Measurements from ENCODE around the gene XPNPEP2.

The XPNPEP2 gene

DNA sequence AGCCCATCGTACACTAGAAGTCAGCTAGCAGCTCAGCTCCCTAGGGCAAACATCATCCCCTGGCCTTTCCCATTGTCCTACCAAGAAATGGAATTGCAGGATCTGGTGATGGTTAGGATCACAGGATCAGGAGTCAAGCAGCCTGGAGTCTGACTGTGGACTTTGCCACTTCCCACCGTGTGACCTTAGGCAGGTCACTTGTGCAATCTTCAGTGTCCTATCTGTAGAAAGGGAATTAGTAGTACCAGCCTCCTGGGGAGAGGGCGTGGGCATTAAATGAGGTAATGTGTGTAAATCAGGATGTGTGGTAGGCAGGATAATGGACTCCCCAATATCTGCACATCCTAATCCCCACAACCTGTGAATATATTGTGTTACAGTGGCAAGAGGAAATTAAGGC lies 45.4 kb upstream of the XPNPEP2 start:
- no peak for ATAC-seq (ENCODE audit: insufficient read depth, low read depth)
- Histone ChIP-seq H3K4me3 (ENCODE audit: low read depth in 1 of 2, low read length in 2 of 2) (no peak overlapping the region), H3K36me3 (ENCODE audit: insufficient read depth, low read length) (no peaks in the 10 kb centered on the region), H3K9ac (ENCODE audit: low read depth, low read length) (no peak overlapping the region), H3K27ac (ENCODE audit: low read length) (no peak overlapping the region), H2AFZ (ENCODE audit: low read depth, low read length) (no peak overlapping the region), H4K20me1 (ENCODE audit: insufficient read depth, low read length) (no peaks in the 10 kb centered on the region), H3K9me3 (ENCODE audit: insufficient read depth, low read length, severe bottlenecking) (no peaks in the 10 kb centered on the region), H3K27me3 (ENCODE audit: insufficient read depth, low read length, poor library complexity) (no peaks in the 10 kb centered on the region), H3K79me2 (ENCODE audit: insufficient read depth, low read length) (no peaks in the 10 kb centered on the region), H3K4me1 (ENCODE audit: insufficient read depth, low read length) (peaks cover 8% of the 10 kb centered on the region), H3K4me2 (ENCODE audit: insufficient read depth, low read length) (no peak overlapping the region)
- TF ChIP-seq EZH2 (IDR thresholded peaks at IDR 0.05; ENCODE audit: borderline replicate concordance, low read depth, low read length, severe bottlenecking), result no peak
- TF ChIP-seq, protein P1, sequence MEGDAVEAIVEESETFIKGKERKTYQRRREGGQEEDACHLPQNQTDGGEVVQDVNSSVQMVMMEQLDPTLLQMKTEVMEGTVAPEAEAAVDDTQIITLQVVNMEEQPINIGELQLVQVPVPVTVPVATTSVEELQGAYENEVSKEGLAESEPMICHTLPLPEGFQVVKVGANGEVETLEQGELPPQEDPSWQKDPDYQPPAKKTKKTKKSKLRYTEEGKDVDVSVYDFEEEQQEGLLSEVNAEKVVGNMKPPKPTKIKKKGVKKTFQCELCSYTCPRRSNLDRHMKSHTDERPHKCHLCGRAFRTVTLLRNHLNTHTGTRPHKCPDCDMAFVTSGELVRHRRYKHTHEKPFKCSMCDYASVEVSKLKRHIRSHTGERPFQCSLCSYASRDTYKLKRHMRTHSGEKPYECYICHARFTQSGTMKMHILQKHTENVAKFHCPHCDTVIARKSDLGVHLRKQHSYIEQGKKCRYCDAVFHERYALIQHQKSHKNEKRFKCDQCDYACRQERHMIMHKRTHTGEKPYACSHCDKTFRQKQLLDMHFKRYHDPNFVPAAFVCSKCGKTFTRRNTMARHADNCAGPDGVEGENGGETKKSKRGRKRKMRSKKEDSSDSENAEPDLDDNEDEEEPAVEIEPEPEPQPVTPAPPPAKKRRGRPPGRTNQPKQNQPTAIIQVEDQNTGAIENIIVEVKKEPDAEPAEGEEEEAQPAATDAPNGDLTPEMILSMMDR (IDR thresholded peaks at IDR 0.05; ENCODE audit: borderline replicate concordance, extremely low read depth, low read length, poor library complexity, severe bottlenecking), result no peak
- no peak for DNase-seq

DNA sequence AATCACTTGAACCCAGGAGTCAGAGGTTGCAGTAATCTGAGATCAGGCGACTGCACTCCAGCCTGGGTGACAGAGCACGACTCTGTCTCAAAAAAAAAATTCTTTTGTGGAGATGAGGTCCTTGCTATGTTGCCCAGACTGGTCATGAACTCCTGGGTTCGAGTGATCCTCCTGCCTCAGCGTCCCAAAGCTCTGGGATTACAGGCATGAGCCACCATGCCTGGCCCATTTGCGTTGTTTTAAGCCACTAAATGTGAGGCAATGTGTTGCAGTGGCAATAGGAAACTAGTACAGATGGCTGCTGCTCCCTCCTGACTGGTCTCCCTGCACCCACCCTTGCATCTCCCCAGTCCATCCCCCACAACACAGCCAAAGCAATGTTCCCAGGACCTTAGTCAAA lies 44.0 kb upstream of the XPNPEP2 start:
- Histone ChIP-seq H3K9ac (ENCODE audit: low read depth, low read length) (no peak overlapping the region), H2AFZ (ENCODE audit: low read depth, low read length) (no peak overlapping the region), H3K4me1 (ENCODE audit: insufficient read depth, low read length) (no peaks in the 10 kb centered on the region), H3K36me3 (ENCODE audit: insufficient read depth, low read length) (no peaks in the 10 kb centered on the region), H4K20me1 (ENCODE audit: insufficient read depth, low read length) (no peaks in the 10 kb centered on the region), H3K9me3 (ENCODE audit: insufficient read depth, low read length, severe bottlenecking) (no peaks in the 10 kb centered on the region), H3K4me2 (ENCODE audit: insufficient read depth, low read length) (no peak overlapping the region), H3K4me3 (ENCODE audit: low read depth in 1 of 2, low read length in 2 of 2) (no peak overlapping the region), H3K27ac (ENCODE audit: low read length) (no peak overlapping the region), H3K27me3 (ENCODE audit: insufficient read depth, low read length, poor library complexity) (no peaks in the 10 kb centered on the region), H3K79me2 (ENCODE audit: insufficient read depth, low read length) (no peaks in the 10 kb centered on the region)
- DNase-seq (no peak), ATAC-seq (ENCODE audit: insufficient read depth, low read depth) (no peak)
- no peak for TF ChIP-seq EZH2 (IDR thresholded peaks at IDR 0.05; ENCODE audit: borderline replicate concordance, low read depth, low read length, severe bottlenecking)
- TF ChIP-seq, protein P1 (IDR thresholded peaks at IDR 0.05; ENCODE audit: borderline replicate concordance, extremely low read depth, low read length, poor library complexity, severe bottlenecking), result no peak

DNA sequence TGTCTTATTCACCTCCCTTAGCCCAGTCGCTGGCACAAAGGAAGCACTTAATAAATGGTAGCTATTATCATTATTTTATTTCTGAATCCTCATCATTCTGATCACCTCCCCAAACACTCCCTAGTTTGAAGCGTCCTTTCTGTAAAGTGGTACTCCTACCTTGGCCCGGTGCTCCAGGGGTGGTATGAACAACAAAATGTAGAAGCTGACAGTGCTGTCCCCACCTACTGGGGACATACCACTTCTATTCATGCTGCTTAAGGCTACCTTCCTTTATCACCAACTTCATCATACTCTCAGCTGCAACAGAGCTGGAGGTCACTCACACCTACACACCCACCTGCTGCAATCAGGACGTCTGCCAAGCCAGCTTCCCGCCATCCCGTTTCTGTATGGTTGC lies 43.2 kb upstream of the XPNPEP2 start:
- TF ChIP-seq EZH2 (IDR thresholded peaks at IDR 0.05; ENCODE audit: borderline replicate concordance, low read depth, low read length, severe bottlenecking), result no peak
- TF ChIP-seq, protein P1 (IDR thresholded peaks at IDR 0.05; ENCODE audit: borderline replicate concordance, extremely low read depth, low read length, poor library complexity, severe bottlenecking), result no peak
- Histone ChIP-seq H4K20me1 (ENCODE audit: insufficient read depth, low read length) (no peaks in the 10 kb centered on the region), H3K4me2 (ENCODE audit: insufficient read depth, low read length) (no peak overlapping the region), H2AFZ (ENCODE audit: low read depth, low read length) (no peak overlapping the region), H3K79me2 (ENCODE audit: insufficient read depth, low read length) (no peaks in the 10 kb centered on the region), H3K36me3 (ENCODE audit: insufficient read depth, low read length) (no peaks in the 10 kb centered on the region), H3K4me3 (ENCODE audit: low read depth in 1 of 2, low read length in 2 of 2) (no peak overlapping the region), H3K27me3 (ENCODE audit: insufficient read depth, low read length, poor library complexity) (no peaks in the 10 kb centered on the region), H3K9ac (ENCODE audit: low read depth, low read length) (no peak overlapping the region), H3K4me1 (ENCODE audit: insufficient read depth, low read length) (no peaks in the 10 kb centered on the region), H3K9me3 (ENCODE audit: insufficient read depth, low read length, severe bottlenecking) (no peaks in the 10 kb centered on the region), H3K27ac (ENCODE audit: low read length) (no peak overlapping the region)
- DNase-seq, result no peak
- no peak for ATAC-seq (ENCODE audit: insufficient read depth, low read depth)

DNA sequence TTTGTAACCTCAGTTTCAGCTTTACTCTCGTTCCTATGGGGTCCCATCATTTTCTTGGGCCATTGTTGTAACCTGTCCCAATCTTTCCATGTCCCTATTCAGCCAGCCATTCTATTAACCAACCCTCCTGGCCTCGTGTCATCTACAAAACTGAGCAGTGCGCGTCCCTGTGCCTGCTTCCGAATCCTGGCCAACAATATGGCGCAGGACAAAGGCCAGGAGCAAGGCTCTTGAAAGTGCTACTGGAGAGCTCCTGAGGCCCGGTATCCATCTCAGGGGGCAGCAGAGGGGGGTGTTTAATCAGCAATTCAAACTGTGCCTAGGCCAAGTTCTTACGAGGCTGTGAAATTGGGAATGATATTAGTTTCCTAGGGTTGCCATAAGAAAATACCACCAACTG lies 42.8 kb upstream of the XPNPEP2 start:
- Histone ChIP-seq H3K4me2 (ENCODE audit: insufficient read depth, low read length) (no peak overlapping the region), H3K27ac (ENCODE audit: low read length) (no peak overlapping the region), H3K79me2 (ENCODE audit: insufficient read depth, low read length) (no peaks in the 10 kb centered on the region), H3K4me3 (ENCODE audit: low read depth in 1 of 2, low read length in 2 of 2) (no peak overlapping the region), H3K9ac (ENCODE audit: low read depth, low read length) (no peak overlapping the region), H4K20me1 (ENCODE audit: insufficient read depth, low read length) (no peaks in the 10 kb centered on the region), H3K9me3 (ENCODE audit: insufficient read depth, low read length, severe bottlenecking) (no peaks in the 10 kb centered on the region), H3K36me3 (ENCODE audit: insufficient read depth, low read length) (no peaks in the 10 kb centered on the region), H3K27me3 (ENCODE audit: insufficient read depth, low read length, poor library complexity) (no peaks in the 10 kb centered on the region), H2AFZ (ENCODE audit: low read depth, low read length) (no peak overlapping the region), H3K4me1 (ENCODE audit: insufficient read depth, low read length) (no peaks in the 10 kb centered on the region)
- no peak for ATAC-seq (ENCODE audit: insufficient read depth, low read depth)
- TF ChIP-seq EZH2 (IDR thresholded peaks at IDR 0.05; ENCODE audit: borderline replicate concordance, low read depth, low read length, severe bottlenecking), result no peak
- TF ChIP-seq, protein P1 (IDR thresholded peaks at IDR 0.05; ENCODE audit: borderline replicate concordance, extremely low read depth, low read length, poor library complexity, severe bottlenecking), result no peak
- no peak for DNase-seq

Data from DND-41 (cell line).